ENCODE results near the gene PIP5K1C.

Gene PIP5K1C

GRCh38 chr19:3721887-3722442 is 21.7 kb upstream of the PIP5K1C start:
- ATAC-seq: no peak
- DNase-seq: no peak

- peak; percentile 93 for DNase-seq
- ATAC-seq: peak; percentile 73
Observed at GRCh38 chr19:3721131-3721886, 21.0 kb upstream of the PIP5K1C start.

GRCh38 chr19:3720349-3720917 is 20.2 kb upstream of the PIP5K1C start:
- ATAC-seq (no peak), DNase-seq (no peak)

- ATAC-seq (no peak), DNase-seq (no peak)
Observed at GRCh38 chr19:3719868-3720267, 19.6 kb upstream of the PIP5K1C start.

- DNase-seq (no peak), ATAC-seq (no peak)
Observed at GRCh38 chr19:3716147-3716668, 15.9 kb upstream of the PIP5K1C start.

- ATAC-seq: no peak
- no peak for DNase-seq
Observed at GRCh38 chr19:3712663-3713611, 12.7 kb upstream of the PIP5K1C start.

GRCh38 chr19:3710265-3710812 is 10.1 kb upstream of the PIP5K1C start:
- DNase-seq (no peak), ATAC-seq (peak; percentile 12)

- DNase-seq (no peak), ATAC-seq (no peak)
Observed at GRCh38 chr19:3708207-3708931, 8.1 kb upstream of the PIP5K1C start, which contains the start of gene TJP3. TSS of gene TJP3 (plus strand) at chr19:3708384. CDS start at chr19:3728433, 20,049 bp downstream.

GRCh38 chr19:3707868-3708206 is 7.6 kb upstream of the PIP5K1C start:
- DNase-seq (no peak), ATAC-seq (no peak)

GRCh38 chr19:3701200-3701599 is 932 bp upstream of the PIP5K1C start:
- ATAC-seq (no peak), DNase-seq (no peak)

- DNase-seq (peak; percentile 40), ATAC-seq (peak; percentile 6)
Observed at GRCh38 chr19:3699741-3700241, 477 bp downstream of the PIP5K1C start.

GRCh38 chr19:3698974-3699740 is 1.1 kb downstream of the PIP5K1C start:
- DNase-seq (peak; percentile 46), ATAC-seq (peak; percentile 21)

- no peak for DNase-seq
- no peak for ATAC-seq
Observed at GRCh38 chr19:3698386-3698950, 1.8 kb downstream of the PIP5K1C start.

- ATAC-seq (no peak), DNase-seq (no peak)
Observed at GRCh38 chr19:3697671-3698385, 2.4 kb downstream of the PIP5K1C start.

- ATAC-seq (no peak), DNase-seq (no peak)
Observed at GRCh38 chr19:3697094-3697493, 3.2 kb downstream of the PIP5K1C start.

GRCh38 chr19:3696660-3696995 is 3.6 kb downstream of the PIP5K1C start:
- DNase-seq (no peak), ATAC-seq (no peak)

GRCh38 chr19:3695986-3696659 is 4.1 kb downstream of the PIP5K1C start:
- no peak for DNase-seq

GRCh38 chr19:3695124-3695733 is 5.0 kb downstream of the PIP5K1C start:
- ATAC-seq (no peak), DNase-seq (no peak)

More at GRCh38 chr19:3695986-3696659, 4.1 kb downstream of the PIP5K1C start:
- no peak for ATAC-seq

Measured in stimulated activated naive CD8-positive, alpha-beta T cell treated with anti-CD3 and anti-CD28 coated beads, Interleukin-15, Interleukin-2, amounts not matched to agents 100 U/mL and 50 U/mL, for 24 hours (primary cell).